Chondrocyte (in vitro differentiated cells): ENCODE results near the gene C1orf35. TPM values are rescaled to one million over a fixed set of nuclear protein-coding genes. Genes with fewer than 3 reads are reported as not detected.

Experiments
- DNase-seq: peaks from one replicate; pipeline ENCODE4 v3.0.0; 2021; ENCODE audit warnings: mixed read lengths, low spot score
- H3K27ac Mint-ChIP-seq: one replicate; pipeline ENCODE4 v1.8.0; 2021; ENCODE audit warnings: mild to moderate bottlenecking, moderate library complexity, mixed read lengths; ENCODE audit not compliant: unreplicated experiment
- H3K27me3 Mint-ChIP-seq: 2 replicates; pipeline ENCODE4 v1.8.0; 2021; ENCODE audit warnings: low read depth, mixed read lengths
- H3K36me3 Mint-ChIP-seq: 2 replicates; pipeline ENCODE4 v1.8.0; 2021; ENCODE audit warnings: low read depth, mixed read lengths
- H3K4me1 Mint-ChIP-seq: 2 replicates; pipeline ENCODE4 v1.8.0; 2021; ENCODE audit warnings: low read depth, mild to moderate bottlenecking, mixed read lengths
- H3K4me3 Mint-ChIP-seq: one replicate; pipeline ENCODE4 v1.8.0; 2021; ENCODE audit warnings: mild to moderate bottlenecking, moderate library complexity, mixed read lengths; ENCODE audit not compliant: unreplicated experiment
- H3K9me3 Mint-ChIP-seq: 2 replicates; pipeline ENCODE4 v1.8.0; 2021; ENCODE audit warnings: low read depth, mixed read lengths
- total RNA-seq: library from RNA; stranded (reverse); gene quantifications from 3 replicates; pipeline ENCODE4 v1.2.1, GENCODE V29; 2021
- TF ChIP-seq, protein P1 (sequence below): fragments of 200-600 bp; sonication (generic); IDR thresholded peaks from 2 replicates; pipeline ENCODE4 v1.5.0; 2021; ENCODE audit warnings: antibody characterized with exemption, mild to moderate bottlenecking, moderate library complexity

Gene C1orf35
- total RNA-seq, 1 donor from 2014 or later = 13.3 TPM

- Mint-ChIP-seq H3K36me3 (peaks cover 8% of the 10 kb centered on the region), H3K27ac (no peak overlapping the region), H3K27me3 (no peaks in the 10 kb centered on the region), H3K9me3 (no peaks in the 10 kb centered on the region), H3K4me1 (peaks cover 34% of the 10 kb centered on the region), H3K4me3 (peak overlapping the region; percentile 74)
- TF ChIP-seq, protein P1, sequence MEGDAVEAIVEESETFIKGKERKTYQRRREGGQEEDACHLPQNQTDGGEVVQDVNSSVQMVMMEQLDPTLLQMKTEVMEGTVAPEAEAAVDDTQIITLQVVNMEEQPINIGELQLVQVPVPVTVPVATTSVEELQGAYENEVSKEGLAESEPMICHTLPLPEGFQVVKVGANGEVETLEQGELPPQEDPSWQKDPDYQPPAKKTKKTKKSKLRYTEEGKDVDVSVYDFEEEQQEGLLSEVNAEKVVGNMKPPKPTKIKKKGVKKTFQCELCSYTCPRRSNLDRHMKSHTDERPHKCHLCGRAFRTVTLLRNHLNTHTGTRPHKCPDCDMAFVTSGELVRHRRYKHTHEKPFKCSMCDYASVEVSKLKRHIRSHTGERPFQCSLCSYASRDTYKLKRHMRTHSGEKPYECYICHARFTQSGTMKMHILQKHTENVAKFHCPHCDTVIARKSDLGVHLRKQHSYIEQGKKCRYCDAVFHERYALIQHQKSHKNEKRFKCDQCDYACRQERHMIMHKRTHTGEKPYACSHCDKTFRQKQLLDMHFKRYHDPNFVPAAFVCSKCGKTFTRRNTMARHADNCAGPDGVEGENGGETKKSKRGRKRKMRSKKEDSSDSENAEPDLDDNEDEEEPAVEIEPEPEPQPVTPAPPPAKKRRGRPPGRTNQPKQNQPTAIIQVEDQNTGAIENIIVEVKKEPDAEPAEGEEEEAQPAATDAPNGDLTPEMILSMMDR = no peak
- no peak for DNase-seq
Observed at GRCh38 chr1:228081144-228081543, 22.0 kb downstream of the C1orf35 start.

- Mint-ChIP-seq H3K4me1 (peaks cover 20% of the 10 kb centered on the region), H3K4me3 (no peak overlapping the region), H3K9me3 (no peaks in the 10 kb centered on the region), H3K27ac (no peak overlapping the region), H3K36me3 (peaks cover 8% of the 10 kb centered on the region), H3K27me3 (no peaks in the 10 kb centered on the region)
- no peak for DNase-seq
- TF ChIP-seq, protein P1 = no peak
Observed at GRCh38 chr1:228079601-228080263, 23.4 kb downstream of the C1orf35 start.

DNA sequence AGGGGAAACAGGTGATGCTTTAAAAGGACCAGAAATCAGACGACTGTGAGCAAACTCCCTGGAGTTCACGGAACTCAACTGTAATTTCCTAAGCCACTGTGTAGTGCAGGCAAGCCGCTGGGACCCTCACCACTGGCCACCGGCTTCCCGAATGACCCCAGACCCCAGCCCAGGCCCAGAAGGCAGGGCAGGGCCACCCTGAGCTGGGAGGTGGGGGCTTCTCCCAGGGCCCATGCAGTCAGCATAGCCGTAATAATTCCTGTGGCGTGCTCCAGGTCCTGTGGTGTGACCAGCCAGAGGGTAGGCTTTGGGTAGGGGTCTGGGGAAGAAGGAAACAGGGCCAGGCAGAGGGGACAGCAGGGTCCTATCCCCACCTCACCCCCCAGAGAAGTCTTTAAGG is 24.1 kb downstream of the C1orf35 start:
- Mint-ChIP-seq H3K4me3 (no peak overlapping the region), H3K27me3 (no peaks in the 10 kb centered on the region), H3K27ac (no peak overlapping the region), H3K4me1 (peaks cover 13% of the 10 kb centered on the region), H3K36me3 (peaks cover 8% of the 10 kb centered on the region), H3K9me3 (no peaks in the 10 kb centered on the region)
- DNase-seq = no peak
- TF ChIP-seq, protein P1 = no peak

DNA sequence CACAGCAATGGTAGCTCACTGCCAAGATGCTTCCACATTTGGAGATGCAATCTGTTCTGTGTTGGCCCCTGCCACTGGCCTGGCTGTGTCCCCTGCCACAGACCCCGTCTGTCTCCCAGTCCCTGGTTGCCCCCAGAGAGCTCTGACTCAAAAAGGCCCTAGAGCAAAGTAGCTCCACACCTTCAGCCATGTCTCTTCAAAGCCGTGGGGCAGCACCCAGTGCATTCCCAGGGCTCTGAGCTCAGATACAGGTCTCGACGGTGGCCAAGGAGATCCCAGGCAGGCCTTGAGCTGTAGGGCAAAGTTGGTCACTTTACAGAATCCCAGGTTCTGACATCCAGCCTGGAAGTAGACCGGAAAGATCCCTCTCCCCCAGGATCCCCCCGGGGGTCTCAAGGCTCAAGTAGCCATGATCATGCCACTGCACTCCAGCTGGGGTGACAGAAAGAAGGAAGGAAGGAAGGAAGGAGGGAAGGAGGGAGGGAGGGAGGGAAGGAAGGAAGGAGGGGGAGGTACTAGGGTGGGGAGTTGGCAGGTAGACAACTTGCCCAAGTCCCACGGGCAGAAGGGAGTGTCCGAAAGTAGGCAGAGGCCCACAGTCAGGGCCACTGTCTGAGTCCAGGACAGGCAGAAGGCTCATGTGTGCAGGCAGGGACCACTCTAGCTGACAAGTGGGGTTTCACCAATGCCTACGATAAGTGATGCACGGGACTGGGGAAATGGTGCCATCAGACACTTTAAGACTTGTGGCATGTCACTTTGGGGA is 25.4 kb downstream of the C1orf35 start:
- Mint-ChIP-seq H3K27ac (no peak overlapping the region), H3K27me3 (no peaks in the 10 kb centered on the region), H3K4me3 (no peak overlapping the region)

GRCh38 chr1:228076796-228077430 is 26.2 kb downstream of the C1orf35 start:
- Mint-ChIP-seq H3K9me3 (no peaks in the 10 kb centered on the region), H3K4me1 (peaks cover 8% of the 10 kb centered on the region), H3K4me3 (no peak overlapping the region), H3K27ac (no peak overlapping the region), H3K36me3 (no peaks in the 10 kb centered on the region), H3K27me3 (no peaks in the 10 kb centered on the region)
- DNase-seq = no peak
- TF ChIP-seq, protein P1 = no peak

More for the DNA sequence above, 25.4 kb downstream of the C1orf35 start:
- Mint-ChIP-seq H3K4me1 (peaks cover 8% of the 10 kb centered on the region), H3K36me3 (no peaks in the 10 kb centered on the region), H3K9me3 (no peaks in the 10 kb centered on the region)
- TF ChIP-seq, protein P1 = no peak
- no peak for DNase-seq
